Measurements from ENCODE around the gene ZNF587B.
"Not testable (repeated sequence)": the region's sequence is repeated elsewhere in the genome, so short reads cannot be mapped to it uniquely, and the experiment has no call there.

ZNF587B gene

DNA sequence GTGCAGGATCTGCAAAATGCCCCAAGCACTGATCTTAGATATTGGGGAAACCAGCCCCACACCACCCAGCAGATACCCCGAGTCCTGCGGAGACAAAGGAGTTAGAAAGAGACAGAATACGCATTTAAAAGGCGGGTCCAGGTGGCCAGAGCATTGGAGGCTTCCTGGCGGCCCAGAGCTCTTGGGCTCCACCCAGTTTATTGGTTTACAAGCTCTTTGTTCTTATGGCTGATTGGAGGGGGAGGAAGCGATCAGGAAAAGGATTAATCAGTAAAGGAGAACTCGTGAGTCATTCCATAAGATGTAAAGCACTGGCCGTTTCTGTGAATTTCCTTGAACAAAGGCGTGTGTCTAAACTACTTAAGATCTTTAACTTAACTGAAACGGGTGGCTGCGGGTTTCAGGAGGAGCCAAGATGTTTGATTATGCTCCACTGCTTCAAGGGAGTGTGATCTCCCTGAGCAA, 20.5 kb downstream of the ZNF587B start:
- peak overlapping the region; percentile 69 for H3K4me3 ChIP-seq (ENCODE audit: low read depth, low read length)
- H3K27me3 ChIP-seq (ENCODE audit: control insufficient read depth, insufficient read depth, low read length), result no peaks in the 10 kb centered on the region
- peak overlapping the region; percentile 94 for H3K4me2 ChIP-seq (ENCODE audit: low read length)
- H3K79me2 ChIP-seq, result peaks cover 23% of the 10 kb centered on the region
- H3K4me1 ChIP-seq, result peaks cover 7% of the 10 kb centered on the region
- H3K36me3 ChIP-seq (ENCODE audit: control insufficient read depth, insufficient read depth, low read length), result no peaks in the 10 kb centered on the region
- H2AFZ ChIP-seq, result no peak overlapping the region
- peak overlapping the region; percentile 65 for H3K27ac ChIP-seq
- H3K9ac ChIP-seq, result no peak overlapping the region
- H3K9me3 ChIP-seq (ENCODE audit: control insufficient read depth, low read length), result no peaks in the 10 kb centered on the region
- TF ChIP-seq, protein P1, sequence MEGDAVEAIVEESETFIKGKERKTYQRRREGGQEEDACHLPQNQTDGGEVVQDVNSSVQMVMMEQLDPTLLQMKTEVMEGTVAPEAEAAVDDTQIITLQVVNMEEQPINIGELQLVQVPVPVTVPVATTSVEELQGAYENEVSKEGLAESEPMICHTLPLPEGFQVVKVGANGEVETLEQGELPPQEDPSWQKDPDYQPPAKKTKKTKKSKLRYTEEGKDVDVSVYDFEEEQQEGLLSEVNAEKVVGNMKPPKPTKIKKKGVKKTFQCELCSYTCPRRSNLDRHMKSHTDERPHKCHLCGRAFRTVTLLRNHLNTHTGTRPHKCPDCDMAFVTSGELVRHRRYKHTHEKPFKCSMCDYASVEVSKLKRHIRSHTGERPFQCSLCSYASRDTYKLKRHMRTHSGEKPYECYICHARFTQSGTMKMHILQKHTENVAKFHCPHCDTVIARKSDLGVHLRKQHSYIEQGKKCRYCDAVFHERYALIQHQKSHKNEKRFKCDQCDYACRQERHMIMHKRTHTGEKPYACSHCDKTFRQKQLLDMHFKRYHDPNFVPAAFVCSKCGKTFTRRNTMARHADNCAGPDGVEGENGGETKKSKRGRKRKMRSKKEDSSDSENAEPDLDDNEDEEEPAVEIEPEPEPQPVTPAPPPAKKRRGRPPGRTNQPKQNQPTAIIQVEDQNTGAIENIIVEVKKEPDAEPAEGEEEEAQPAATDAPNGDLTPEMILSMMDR (IDR thresholded peaks at IDR 0.05), result no peak

DNA sequence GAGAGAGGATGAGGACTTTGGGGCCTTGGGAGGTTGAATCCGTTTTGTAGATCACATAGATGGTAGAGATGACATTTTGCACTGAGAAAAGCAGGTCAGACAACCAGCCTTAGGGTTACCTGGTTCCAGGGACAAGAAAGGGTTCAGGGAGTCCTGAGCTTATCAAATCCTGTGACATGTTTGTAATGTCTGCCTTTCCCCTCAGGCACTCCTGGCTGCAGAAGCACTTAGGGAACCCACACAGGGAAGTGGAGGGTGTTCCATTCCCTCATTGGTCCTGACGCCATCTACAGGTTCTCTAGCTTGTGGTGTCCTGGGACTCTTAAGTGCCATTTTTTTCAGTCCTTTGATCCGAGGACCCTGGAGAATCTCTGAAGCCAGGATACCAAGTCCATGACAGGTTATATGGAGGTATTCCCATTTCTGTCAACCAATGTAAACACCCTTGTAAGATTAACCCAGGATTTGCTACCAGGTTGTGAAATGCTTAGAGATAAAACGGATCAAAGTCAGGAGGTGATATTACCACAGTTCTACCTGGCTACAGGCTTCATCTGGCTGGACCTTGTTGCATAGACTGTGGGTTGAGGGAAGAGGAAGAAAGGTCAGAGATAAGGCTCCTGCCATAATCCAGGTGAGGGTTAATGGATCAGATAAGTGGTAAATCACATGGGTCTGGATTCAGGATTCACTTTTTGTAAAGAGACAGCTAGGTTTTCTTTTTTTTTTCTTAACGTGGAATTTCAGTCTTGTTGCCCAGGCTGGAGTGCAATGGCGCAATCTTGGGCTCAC, 21.9 kb downstream of the ZNF587B start:
- not testable (repeated sequence) for H3K4me2 ChIP-seq (ENCODE audit: low read length); H3K27ac ChIP-seq; H3K27me3 ChIP-seq (ENCODE audit: control insufficient read depth, insufficient read depth, low read length); H2AFZ ChIP-seq; H3K9ac ChIP-seq; H3K4me3 ChIP-seq (ENCODE audit: low read depth, low read length); H3K9me3 ChIP-seq (ENCODE audit: control insufficient read depth, low read length); H3K4me1 ChIP-seq; H3K36me3 ChIP-seq (ENCODE audit: control insufficient read depth, insufficient read depth, low read length)
- H3K79me2 ChIP-seq, result peaks cover 23% of the 10 kb centered on the region

DNA sequence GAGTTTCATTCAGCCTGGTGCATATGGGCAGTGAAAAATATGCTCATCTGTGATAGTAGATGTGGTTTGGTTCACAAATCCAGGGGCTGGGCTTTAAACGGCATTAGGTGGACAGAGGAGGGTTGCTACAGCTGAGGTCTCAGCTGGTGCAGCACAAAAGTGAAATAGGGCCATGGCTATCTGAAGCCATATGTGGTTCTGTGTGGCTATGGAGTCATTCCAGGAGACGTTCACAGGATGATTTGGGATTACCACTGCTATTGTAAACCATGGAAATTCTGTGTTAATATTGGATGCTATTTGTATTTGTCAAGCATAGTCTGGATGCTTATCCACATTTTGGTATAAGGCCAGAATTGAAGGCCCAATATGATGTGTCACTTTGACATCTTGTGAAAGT, 24.0 kb downstream of the ZNF587B start:
- not testable (repeated sequence) for H3K9ac ChIP-seq; H3K4me3 ChIP-seq (ENCODE audit: low read depth, low read length); H3K27ac ChIP-seq; H3K4me1 ChIP-seq; H3K27me3 ChIP-seq (ENCODE audit: control insufficient read depth, insufficient read depth, low read length); H3K9me3 ChIP-seq (ENCODE audit: control insufficient read depth, low read length); H3K36me3 ChIP-seq (ENCODE audit: control insufficient read depth, insufficient read depth, low read length); H3K4me2 ChIP-seq (ENCODE audit: low read length); H2AFZ ChIP-seq
- H3K79me2 ChIP-seq, result peaks cover 23% of the 10 kb centered on the region

DNA sequence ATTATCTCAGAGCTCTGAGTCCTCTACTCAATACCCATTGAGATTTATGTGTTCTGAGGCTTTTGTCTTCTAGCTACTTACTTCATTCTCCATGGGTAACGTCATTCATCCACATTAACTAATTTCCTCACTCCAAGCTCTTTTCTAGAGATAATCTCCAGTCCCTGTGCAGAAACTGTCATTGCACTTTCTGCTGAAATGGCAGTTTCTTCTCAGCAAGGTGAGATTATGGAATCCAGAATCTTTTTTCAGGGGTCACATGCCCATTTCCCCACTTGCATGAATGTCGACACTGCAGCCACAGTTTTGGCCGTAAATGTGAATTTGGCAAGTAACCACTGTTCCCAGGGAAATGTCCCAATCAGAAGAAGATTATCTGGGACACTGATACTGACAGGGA, 32.3 kb downstream of the ZNF587B start:
- H3K79me2 ChIP-seq, result peaks cover 15% of the 10 kb centered on the region
- not testable (repeated sequence) for H3K36me3 ChIP-seq (ENCODE audit: control insufficient read depth, insufficient read depth, low read length)

DNA sequence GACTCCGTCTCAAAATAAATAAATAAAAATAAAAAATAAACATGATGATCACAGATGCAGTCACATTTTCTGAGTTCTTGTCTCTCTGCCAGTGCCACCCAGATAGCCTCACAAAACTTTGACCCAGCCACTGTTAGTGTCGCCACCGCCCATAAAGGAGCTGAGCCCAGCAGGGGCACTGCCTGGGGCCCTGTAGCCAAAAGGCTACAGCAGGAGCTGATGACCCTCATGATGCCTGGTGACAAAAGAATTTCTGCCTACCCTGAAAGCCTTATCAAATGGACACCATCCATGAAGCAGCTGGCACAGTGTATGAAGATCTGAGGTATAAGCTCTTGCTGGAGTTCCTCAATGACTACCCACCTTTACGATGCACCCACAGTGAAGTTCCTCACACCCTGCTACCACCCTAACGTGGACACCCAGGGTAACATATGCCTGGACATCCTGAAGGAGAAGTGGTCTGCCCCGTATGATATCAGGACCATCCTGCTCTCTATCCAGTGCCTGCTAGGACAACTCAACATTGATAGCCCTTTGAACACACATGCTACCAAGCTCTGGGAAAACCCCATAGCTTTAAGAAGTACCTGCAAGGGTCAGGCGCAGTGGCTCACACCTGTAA, 37.9 kb downstream of the ZNF587B start:
- H3K4me3 ChIP-seq (ENCODE audit: low read depth, low read length), result no peak overlapping the region
- H2AFZ ChIP-seq, result no peak overlapping the region
- H3K27me3 ChIP-seq (ENCODE audit: control insufficient read depth, insufficient read depth, low read length), result no peaks in the 10 kb centered on the region
- H3K4me2 ChIP-seq (ENCODE audit: low read length), result no peak overlapping the region
- no peaks in the 10 kb centered on the region for H3K9me3 ChIP-seq (ENCODE audit: control insufficient read depth, low read length)
- peaks cover 10% of the 10 kb centered on the region for H3K79me2 ChIP-seq
- H3K36me3 ChIP-seq (ENCODE audit: control insufficient read depth, insufficient read depth, low read length), result no peaks in the 10 kb centered on the region
- no peak overlapping the region for H3K9ac ChIP-seq
- TF ChIP-seq, protein P1 (IDR thresholded peaks at IDR 0.05), result no peak
- H3K27ac ChIP-seq, result no peak overlapping the region
- no peaks in the 10 kb centered on the region for H3K4me1 ChIP-seq

More for the DNA sequence above, 32.3 kb downstream of the ZNF587B start:
- H3K27me3 ChIP-seq (ENCODE audit: control insufficient read depth, insufficient read depth, low read length); H3K9me3 ChIP-seq (ENCODE audit: control insufficient read depth, low read length); H3K4me3 ChIP-seq (ENCODE audit: low read depth, low read length); H3K9ac ChIP-seq; H2AFZ ChIP-seq; H3K4me2 ChIP-seq (ENCODE audit: low read length); H3K27ac ChIP-seq; H3K4me1 ChIP-seq: not testable (repeated sequence)

DNA sequence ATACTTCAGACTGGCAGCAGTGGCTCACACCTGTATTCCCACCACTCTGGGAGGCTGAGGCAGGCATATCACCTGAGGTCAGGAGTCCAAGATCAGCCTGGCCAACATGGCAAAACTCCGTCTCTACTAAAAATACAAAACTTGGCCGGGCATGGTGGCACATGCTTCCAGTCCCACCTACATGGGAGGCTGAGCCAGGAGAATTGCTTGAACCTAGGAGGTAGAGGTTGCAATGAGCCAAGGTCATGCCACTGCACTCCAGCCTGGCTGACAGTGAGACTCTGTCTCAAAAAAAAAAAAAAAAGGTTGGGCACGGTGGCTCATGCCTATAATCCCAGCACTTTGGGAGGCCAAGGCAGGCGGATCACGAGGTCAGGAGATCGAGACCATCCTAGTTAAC, 39.6 kb downstream of the ZNF587B start:
- not testable (repeated sequence) for H3K9ac ChIP-seq; H3K4me3 ChIP-seq (ENCODE audit: low read depth, low read length); H3K4me2 ChIP-seq (ENCODE audit: low read length); H3K27ac ChIP-seq; H3K79me2 ChIP-seq; H3K27me3 ChIP-seq (ENCODE audit: control insufficient read depth, insufficient read depth, low read length); H3K36me3 ChIP-seq (ENCODE audit: control insufficient read depth, insufficient read depth, low read length); H3K4me1 ChIP-seq; H2AFZ ChIP-seq; H3K9me3 ChIP-seq (ENCODE audit: control insufficient read depth, low read length)
